ENCODE data around the gene ASCL3.

- TF ChIP-seq CTCF (IDR thresholded peaks at IDR 0.05; ENCODE audit: insufficient read depth, low read length) (no peak), REST (IDR thresholded peaks at IDR 0.05; ENCODE audit: insufficient replicate concordance, low read depth) (no peak), POLR2AphosphoS5 (IDR thresholded peaks at IDR 0.05; ENCODE audit: low read depth) (no peak)
Observed at GRCh38 chr11:8989453-8989852, 46.6 kb upstream of the ASCL3 start.
